Sciatic nerve (tissue), 2 donors: ENCODE results near the gene TANK. TPM values are rescaled to one million over a fixed set of nuclear protein-coding genes. Genes with fewer than 3 reads are reported as not detected.

Experiments
- ATAC-seq: fragments of 200-7000 bp; cut with Tn5 transposase; one replicate; pipeline ENCODE4 v1.9.1; 2020; ENCODE audit warnings: mild to moderate bottlenecking, moderate library complexity
- DNase-seq: peaks from one replicate; pipeline ENCODE4 v3.0.0-alpha.2; 2020; ENCODE audit warnings: low spot score
- intact Hi-C: fragments of 100-400 bp; cut with DNase I; formaldehyde crosslinking; loops from one replicate; pipeline ENCODE4 v1.14.2; 2022
- total RNA-seq: library from RNA; stranded (reverse); fragmentation: NEBNext Ultra II Directional; extraction: Animal tissue kit (Norgen Biotek cat#: 25700); gene quantifications from one replicate; pipeline ENCODE4 v1.2.1, GENCODE V29; 2021
- donor health status: DM: no; HTN: no; CAD: no.
- donor health status: DM: no; HTN: no; CAD: no.

TANK gene
- total RNA-seq, 1 donor from 2014 or later, result 71.3 TPM

- intact Hi-C loops, result no loop called here
- DNase-seq (no peak), ATAC-seq (no peak)
Observed at GRCh38 chr2:161207941-161208340, 47.7 kb downstream of the TANK start.

GRCh38 chr2:161208527-161209139 is 48.4 kb downstream of the TANK start:
- intact Hi-C loops, result no loop called here
- DNase-seq (no peak), ATAC-seq (no peak)

DNA sequence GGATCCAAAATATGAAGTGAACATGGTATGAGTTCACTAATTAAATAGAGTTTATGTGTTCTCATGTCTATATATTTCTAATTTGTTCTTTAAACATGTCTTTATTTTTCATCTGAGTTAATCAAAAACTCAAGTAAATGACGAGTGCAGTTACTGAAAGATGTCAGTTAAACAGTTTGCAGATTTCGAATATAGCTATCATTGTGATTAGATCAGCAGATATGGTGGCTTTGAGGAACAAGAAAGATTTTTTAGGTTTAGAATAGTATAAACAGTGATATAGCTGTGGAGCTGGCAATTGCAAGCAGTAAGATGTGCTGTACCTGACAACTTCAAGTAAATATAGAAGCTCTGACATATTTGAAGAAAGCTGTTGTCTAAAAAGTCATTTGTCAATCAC is 49.7 kb downstream of the TANK start:
- intact Hi-C loops, result no loop called here
- DNase-seq, result no peak

DNA sequence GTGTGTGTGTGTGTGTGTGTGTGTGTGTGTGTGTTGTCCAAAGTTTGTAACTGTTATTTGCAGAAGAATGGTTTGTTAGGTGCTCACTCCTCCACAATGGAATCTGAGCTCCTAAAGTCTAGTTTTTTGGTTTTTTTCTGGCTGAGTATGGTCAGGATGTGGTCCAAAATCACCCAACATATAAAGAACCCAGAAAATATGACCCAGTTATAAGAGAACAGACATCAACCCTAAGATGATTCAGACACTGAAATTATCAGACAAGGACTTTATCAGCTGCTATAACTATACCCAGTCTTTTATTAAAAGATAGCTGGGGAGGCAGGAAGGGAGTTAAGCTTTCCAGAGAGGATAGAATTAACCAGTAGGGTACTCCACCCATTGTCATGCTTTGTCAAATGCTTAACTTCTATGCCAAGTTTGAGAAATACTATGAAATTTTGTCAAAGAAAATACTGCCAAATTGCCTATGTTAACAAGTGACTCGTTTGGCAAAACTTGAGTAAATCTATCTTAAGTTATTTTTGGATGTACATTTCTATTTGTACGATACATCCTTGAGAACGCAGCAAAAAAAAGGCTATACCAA is 57.5 kb downstream of the TANK start:
- intact Hi-C loops, result no loop called here
- no peak for DNase-seq
- no peak for ATAC-seq

More for the DNA sequence above, 49.7 kb downstream of the TANK start:
- ATAC-seq, result no peak

DNA sequence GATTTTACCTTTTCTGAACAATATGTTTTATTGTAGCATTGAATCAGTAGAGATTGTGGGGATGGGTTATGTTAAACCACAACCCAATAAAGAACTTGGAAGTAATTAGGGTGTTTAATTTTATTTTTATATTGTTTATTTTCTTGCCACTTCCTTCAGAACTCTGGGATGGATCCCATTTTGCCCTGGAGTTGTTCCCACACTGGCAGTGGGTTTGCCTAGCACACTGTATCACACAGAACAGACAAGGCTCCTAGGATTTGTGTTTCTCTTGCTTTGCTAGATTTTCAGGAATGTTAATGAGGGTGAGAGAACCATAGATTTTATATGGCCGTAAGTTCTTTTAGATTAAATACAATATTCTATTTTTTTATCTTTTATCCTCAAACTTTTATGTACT is 59.0 kb downstream of the TANK start:
- DNase-seq (no peak), ATAC-seq (no peak)
- intact Hi-C loops, result no loop called here

DNA sequence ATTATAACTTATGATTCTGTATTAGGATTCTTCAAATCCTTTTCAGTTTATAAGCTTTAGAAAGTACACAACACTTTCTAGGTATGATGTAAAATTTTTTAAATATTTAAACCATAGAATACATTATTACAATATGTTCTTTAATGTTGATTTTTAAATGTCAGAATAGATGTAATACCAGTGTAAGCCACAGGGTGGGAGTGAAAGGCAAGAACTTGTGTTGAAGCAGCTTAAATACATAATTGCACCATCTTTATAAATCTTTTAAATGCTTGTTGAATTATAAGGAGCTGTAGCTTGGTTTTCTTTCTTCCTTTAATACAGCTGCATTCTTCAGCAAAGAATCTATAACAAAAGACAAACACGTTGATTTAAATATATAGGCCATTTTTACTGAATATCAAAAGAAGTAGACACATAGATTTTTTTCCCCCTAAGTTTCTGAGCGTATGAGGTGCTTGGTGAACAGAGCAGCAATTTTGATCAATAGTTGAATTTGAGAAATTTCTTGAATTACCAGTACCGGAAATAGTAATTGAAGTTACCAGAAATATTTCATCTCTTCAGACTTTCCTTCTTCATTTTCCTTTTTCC is 63.0 kb downstream of the TANK start:
- intact Hi-C loops, result no loop called here

GRCh38 chr2:161228511-161229240 is 68.4 kb downstream of the TANK start:
- DNase-seq (no peak), ATAC-seq (no peak)
- intact Hi-C loops, result no loop called here

More for the DNA sequence above, 63.0 kb downstream of the TANK start:
- DNase-seq, result no peak
- no peak for ATAC-seq

DNA sequence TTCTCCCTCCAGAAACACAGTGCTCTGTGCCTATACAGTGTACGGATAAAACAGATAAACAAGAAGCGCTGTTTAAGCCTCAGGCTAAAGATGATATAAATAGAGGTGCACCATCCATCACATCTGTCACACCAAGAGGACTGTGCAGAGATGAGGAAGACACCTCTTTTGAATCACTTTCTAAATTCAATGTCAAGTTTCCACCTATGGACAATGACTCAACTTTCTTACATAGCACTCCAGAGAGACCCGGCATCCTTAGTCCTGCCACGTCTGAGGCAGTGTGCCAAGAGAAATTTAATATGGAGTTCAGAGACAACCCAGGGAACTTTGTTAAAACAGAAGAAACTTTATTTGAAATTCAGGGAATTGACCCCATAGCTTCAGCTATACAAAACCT is 70.7 kb downstream of the TANK start:
- no peak for DNase-seq
- no peak for ATAC-seq
- intact Hi-C loops, result no loop called here

DNA sequence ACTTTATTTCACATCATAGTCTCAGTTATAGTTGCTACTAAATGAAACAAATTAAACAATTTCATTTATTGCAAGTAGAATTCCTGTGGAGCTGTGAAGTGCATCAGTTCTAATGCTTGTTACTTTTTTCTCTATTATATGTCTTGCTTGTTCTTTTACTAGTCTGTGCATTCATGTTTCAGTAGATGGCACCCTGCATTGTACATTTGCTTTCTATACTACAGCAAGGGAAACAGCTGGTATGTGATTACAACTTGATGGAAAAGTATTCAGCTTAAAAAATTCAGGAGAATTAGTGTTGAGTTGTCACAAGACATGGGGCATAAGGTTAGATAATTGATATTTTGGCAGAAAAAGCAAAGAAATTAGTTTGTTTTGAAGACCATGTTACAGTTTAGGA is 72.3 kb downstream of the TANK start:
- intact Hi-C loops, result no loop called here
- no peak for DNase-seq
- ATAC-seq, result no peak

GRCh38 chr2:161233858-161234431 is 73.7 kb downstream of the TANK start:
- intact Hi-C loops, result no loop called here
- ATAC-seq, result no peak

DNA sequence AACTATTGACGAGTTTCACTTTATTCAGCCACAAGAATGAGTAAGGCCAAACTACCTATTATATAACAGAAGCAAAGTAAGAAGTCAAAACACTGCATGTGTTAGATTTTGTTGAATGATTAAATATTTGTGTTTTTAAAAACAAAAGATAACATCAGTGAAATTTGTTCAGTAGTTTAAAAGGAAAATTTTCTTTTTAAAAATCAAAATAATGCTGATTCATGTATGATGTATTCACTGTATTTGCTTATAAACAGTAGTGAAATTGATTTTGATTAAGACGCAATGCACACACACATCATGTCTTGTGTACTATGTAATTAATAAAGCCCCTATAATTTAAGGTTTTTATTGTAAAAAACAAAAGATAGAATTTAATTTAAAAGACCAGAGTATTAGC is 74.4 kb downstream of the TANK start:
- ATAC-seq, result no peak
- DNase-seq, result no peak
- intact Hi-C loops, result no loop called here

More at GRCh38 chr2:161233858-161234431, 73.7 kb downstream of the TANK start:
- no peak for DNase-seq

GRCh38 chr2:161237392-161238264 is 77.4 kb downstream of the TANK start:
- DNase-seq (peak; percentile 65), ATAC-seq (peak; percentile 81)
- intact Hi-C loops, result no loop called here

DNA sequence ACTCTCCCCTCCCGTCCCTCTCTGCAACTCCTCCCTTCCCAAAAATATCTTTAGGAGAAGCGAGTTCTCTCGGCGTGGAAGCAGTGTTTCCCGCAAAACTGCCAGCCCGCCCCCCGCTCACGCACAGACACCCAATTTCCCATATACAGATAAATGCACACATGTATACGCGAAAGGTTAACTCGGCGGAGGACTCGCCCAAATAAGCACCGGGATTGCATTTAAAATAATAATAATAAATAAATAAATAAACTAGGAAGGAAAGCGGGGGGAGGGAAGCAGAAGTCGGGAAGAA is 78.0 kb downstream of the TANK start:
- intact Hi-C loops, result no loop called here
- DNase-seq (no peak), ATAC-seq (no peak)

DNA sequence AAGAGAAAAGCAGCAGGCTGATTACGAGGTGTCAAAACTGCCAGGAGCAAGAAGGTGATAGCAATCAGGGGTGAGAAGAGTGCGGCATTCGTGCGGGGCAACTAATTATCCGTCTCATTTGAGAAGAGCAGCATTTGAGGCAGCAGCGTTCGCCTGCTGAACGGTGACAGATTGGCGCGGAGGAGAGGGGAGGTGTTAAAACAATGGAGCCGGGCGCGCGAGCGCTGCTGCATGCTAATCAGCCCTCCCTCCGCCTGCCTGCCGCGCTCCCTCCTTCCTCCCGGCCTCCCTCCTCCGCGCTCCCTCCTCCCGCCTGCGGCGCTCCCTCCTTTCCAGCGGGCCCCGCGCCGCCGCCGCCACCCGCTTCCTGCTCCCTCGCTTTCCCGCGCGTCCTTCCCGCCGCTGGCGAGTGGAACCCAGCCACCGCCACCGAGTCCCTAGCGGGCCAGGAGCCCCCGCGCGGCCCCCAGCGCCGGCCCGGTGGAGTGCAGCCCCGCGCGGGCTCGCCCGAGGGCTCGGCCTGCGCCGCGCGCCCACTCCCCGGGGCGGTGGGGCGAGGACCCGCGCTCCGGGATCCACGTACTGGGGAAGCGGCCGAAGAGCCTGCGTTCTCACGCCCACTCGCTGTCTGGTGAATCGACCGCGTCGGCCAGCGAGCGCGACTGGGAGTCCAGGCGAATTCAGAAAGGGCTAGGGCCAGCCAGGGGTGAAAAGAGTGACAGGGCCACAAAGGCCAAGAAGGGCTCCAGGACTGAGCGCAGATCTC is 78.5 kb downstream of the TANK start:
- DNase-seq (peak; percentile 80), ATAC-seq (peak; percentile 85)
- intact Hi-C loops, result no loop called here

DNA sequence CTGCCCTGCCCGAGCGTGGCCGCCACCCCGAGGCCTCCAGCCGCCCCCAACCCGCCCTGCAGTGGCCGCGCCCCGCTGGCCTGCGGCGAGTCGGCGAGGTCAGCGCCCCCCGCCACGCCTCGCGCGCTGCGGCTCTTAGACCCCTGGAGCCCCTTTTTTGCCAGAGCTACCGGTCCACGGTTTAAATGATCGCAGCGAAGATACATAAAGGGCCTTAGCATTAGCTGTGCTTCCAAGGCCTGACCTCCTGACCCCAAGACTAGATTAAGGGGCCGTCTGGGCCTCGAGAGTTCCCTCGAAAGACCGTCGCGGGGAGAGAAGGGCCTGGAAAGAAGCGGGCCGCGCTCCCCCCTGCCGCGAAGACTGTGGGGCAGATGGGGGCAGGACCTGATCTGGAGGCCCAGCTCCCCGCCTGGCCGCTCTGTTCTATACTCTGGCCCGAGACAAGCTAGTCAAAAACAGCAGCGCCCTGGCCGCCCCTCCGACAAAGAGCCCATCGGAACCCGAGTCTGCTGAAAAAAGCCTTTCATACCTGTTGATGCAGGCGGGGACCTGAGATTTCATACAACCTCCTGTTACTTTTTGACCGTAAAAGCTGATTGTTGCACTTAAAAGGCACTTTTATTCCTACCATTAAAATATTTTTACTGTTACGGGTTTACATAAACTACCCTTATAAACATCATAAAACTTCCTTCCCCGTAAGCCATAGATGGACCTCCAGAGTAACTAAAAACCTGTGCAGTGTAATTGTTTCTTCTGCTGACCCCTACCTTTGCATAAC is 79.3 kb downstream of the TANK start:
- DNase-seq, result peak; percentile 60
- intact Hi-C loops, result no loop called here
- ATAC-seq, result peak; percentile 4

- intact Hi-C loops, result no loop called here
- DNase-seq, result no peak
- no peak for ATAC-seq
Observed at GRCh38 chr2:161241894-161242293, 81.7 kb downstream of the TANK start.

- DNase-seq, result no peak
- intact Hi-C loops, result no loop called here
- ATAC-seq, result no peak
Observed at GRCh38 chr2:161243312-161243711, 83.1 kb downstream of the TANK start.

DNA sequence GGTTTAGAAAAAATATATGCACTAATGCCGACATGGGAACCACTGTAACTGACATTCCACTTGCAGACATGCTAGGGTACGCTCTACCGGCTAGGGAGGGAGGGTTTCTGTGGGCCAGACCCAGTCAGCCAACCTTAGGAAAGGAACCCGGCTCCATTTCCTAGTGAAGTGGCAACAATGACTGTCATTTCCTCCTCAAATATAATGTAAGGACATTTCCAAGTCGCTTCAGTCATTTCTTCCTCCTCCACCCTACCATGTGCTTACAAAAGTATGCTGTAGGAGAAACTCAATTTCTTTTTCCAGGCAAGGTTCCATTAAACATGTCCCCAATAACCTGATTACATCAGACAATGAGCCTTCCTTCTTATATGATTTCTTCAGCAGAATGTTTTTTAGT is 83.7 kb downstream of the TANK start:
- intact Hi-C loops, result no loop called here
- no peak for DNase-seq
- no peak for ATAC-seq
